Right forelimb (tissue), 1 donor: Measurements from ENCODE around the gene SND1.

Experiments used
- DNase-seq: peaks from one replicate; pipeline ENCODE4 v3.0.0-alpha.2; 2018

Gene SND1

GRCh38 chr7:128030654-128031611, 378.9 kb downstream of the SND1 start, which contains the start of gene LRRC4:
TSS of gene LRRC4 (minus strand) at chr7:128031437. CDS start at chr7:128030640, 797 bp downstream.
- peak; percentile 61 for DNase-seq

GRCh38 chr7:128031901-128032604, 380.1 kb downstream of the SND1 start:
- peak; percentile 67 for DNase-seq

- DNase-seq, result no peak
These were observed 380.7 kb downstream of the SND1 start for GRCh38 chr7:128032605-128033235.

GRCh38 chr7:128033246-128033645, 381.3 kb downstream of the SND1 start:
- DNase-seq, result no peak

- no peak for DNase-seq
These were observed 382.8 kb downstream of the SND1 start for GRCh38 chr7:128034825-128035224.

GRCh38 chr7:128035712-128036111, 383.7 kb downstream of the SND1 start:
- no peak for DNase-seq

GRCh38 chr7:128036226-128036940, 384.4 kb downstream of the SND1 start:
- DNase-seq, result no peak

GRCh38 chr7:128037081-128037480, 385.1 kb downstream of the SND1 start:
- no peak for DNase-seq

GRCh38 chr7:128037880-128038619, 386.1 kb downstream of the SND1 start:
- no peak for DNase-seq

GRCh38 chr7:128039544-128039953, 387.6 kb downstream of the SND1 start:
- no peak for DNase-seq

- DNase-seq, result no peak
These were observed 388.2 kb downstream of the SND1 start for GRCh38 chr7:128040205-128040604.

- no peak for DNase-seq
These were observed 389.2 kb downstream of the SND1 start for GRCh38 chr7:128041203-128041602.

- DNase-seq, result no peak
These were observed 390.0 kb downstream of the SND1 start for GRCh38 chr7:128042012-128042411.

- DNase-seq, result peak; percentile 26
These were observed 392.1 kb downstream of the SND1 start for GRCh38 chr7:128044064-128044463.

- DNase-seq, result no peak
These were observed 393.2 kb downstream of the SND1 start for GRCh38 chr7:128045158-128045557.

- DNase-seq, result peak; percentile 31
These were observed 393.8 kb downstream of the SND1 start for GRCh38 chr7:128045766-128046165.

GRCh38 chr7:128052404-128052803, 400.4 kb downstream of the SND1 start:
- peak; percentile 23 for DNase-seq

GRCh38 chr7:128053023-128053422, 401.0 kb downstream of the SND1 start:
- DNase-seq, result peak; percentile 32

GRCh38 chr7:128053991-128054390, 402.0 kb downstream of the SND1 start:
- no peak for DNase-seq

GRCh38 chr7:128054511-128054910, 402.5 kb downstream of the SND1 start:
- no peak for DNase-seq

GRCh38 chr7:128055637-128056036, 403.6 kb downstream of the SND1 start:
- DNase-seq, result no peak

GRCh38 chr7:128056901-128057300, 404.9 kb downstream of the SND1 start:
- DNase-seq, result no peak
